Choroid plexus epithelial cell (primary cell): ENCODE data around the gene SYT8.
A peak's percentile ranks its signal among the peaks of the same experiment; 100 is the strongest.
"Not testable (repeated sequence)": the region's sequence is repeated elsewhere in the genome, so short reads cannot be mapped to it uniquely, and the experiment has no call there.

Source experiments
- DNase-seq: peaks from one replicate; pipeline ENCODE4 v3.0.0-alpha.2; 2010; ENCODE audit warnings: low read depth
- H3K4me3 ChIP-seq: 2 replicates; pipeline ENCODE4 v1.5.1; 2011; ENCODE audit warnings: low read depth, mild to moderate bottlenecking, control low read depth, low read length, moderate library complexity
- CTCF ChIP-seq: conservative IDR thresholded peaks from 2 replicates; pipeline ENCODE4 v1.5.1; 2011; ENCODE audit warnings: low read depth, mild to moderate bottlenecking, control low read depth, inconsistent platforms, low read length, moderate library complexity

SYT8 gene

GRCh38 chr11:1869427-1870325, 34.9 kb downstream of the SYT8 start:
- no peak for TF ChIP-seq CTCF
- no peak overlapping the region for H3K4me3 ChIP-seq
- DNase-seq, result no peak

DNA sequence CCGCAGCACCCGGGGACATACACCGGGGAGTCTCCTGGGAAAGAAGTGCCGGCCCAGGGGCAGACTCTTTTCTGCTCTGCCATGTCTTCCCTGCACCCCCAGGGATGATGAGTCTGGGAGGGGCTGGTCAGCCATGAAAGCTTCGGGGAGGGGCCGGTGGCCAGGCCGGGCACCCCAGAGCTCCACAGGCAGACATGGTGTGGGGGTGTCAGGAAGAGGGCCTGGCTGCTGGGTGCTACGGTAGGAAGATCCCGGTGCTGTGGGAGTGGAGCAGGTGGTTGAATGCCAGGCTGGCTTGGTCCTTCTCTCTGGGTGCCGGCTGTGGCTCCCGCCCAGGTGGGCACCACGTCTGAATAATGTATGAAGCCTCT, 35.5 kb downstream of the SYT8 start:
- H3K4me3 ChIP-seq, result no peak overlapping the region
- DNase-seq, result no peak
- TF ChIP-seq CTCF, result no peak

- TF ChIP-seq CTCF, result no peak
- H3K4me3 ChIP-seq, result no peak overlapping the region
- DNase-seq, result no peak
Observed at GRCh38 chr11:1870721-1871466, 36.1 kb downstream of the SYT8 start.

- no peak overlapping the region for H3K4me3 ChIP-seq
- DNase-seq, result no peak
- TF ChIP-seq CTCF, result no peak
Observed at GRCh38 chr11:1871531-1871930, 36.7 kb downstream of the SYT8 start.

DNA sequence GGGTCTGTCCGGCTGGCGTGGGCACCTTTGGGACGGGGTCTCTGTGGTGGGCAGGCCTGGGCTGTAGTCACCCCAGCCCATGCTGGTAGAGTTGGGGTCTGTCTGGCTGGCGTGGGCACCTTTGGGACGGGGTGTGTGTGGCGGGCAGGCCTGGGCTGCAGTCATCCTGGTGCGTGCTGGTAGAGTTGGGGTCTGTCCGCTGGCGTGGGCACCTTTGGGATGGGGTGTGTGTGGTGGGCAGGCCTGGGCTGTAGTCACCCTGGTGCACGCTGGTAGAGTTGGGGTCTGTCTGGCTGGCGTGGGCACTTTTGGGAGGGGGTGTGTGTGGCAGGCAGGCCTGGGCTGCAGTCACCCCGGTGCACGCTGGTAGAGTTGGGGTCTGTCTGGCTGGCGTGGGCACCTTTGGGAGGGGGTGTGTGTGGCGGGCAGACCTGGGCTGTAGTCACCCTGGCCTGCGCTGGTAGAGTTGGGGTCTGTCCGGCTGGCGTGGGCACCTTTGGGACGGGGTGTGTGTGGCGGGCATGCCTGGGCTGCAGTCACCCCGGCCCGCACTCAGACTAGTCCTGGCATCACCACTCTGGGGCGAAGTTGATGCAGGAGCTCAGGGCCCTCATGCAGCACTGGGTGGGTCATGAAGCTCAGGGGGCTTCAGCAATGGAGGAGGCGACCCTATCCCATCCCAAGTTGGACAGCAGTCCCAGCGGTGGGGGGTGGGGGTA, 37.6 kb downstream of the SYT8 start:
- H3K4me3 ChIP-seq, result no peak overlapping the region
- no peak for DNase-seq
- no peak for TF ChIP-seq CTCF

DNA sequence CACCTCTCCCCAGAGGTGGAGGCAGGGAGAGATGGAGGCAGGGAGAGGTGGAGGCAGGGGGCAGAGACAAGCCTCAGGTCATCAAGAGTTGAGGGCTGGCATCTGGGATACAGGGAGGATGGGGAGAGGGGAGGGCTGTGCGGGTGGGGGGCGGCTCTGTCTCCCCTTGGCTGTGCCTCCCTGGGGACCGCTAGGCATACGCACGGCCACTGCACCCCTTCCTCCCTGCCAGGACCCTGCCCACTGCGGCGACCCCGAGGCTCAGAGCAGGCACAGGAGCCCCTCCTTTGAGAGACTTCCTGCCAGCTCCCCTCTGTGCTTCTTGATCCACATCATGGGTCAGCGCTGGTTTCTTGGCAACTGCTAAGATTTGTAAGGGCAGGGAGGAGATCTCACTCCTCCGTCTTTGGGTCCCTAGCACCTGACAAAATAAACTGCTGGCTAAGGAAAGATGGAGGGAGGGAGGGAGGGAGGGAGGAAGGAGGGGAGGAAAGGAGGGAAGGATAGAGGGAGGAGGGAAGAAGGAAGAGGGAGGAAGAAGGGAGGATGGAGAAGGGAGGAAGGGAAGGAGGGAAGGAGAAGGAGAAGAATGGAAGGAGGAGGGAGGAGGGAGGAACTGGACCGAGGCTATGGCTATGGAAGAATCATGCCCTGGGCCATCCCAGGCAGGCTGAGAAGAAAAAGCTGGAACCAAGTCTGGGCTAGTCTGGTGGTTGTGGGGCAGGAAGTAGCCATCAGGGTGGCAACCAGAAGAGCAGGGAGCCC, 38.4 kb downstream of the SYT8 start:
- TF ChIP-seq CTCF, result no peak
- no peak overlapping the region for H3K4me3 ChIP-seq
- peak; percentile 54 for DNase-seq

- DNase-seq, result not testable (repeated sequence)
Observed at GRCh38 chr11:1873813-1874150, 39.0 kb downstream of the SYT8 start.

DNA sequence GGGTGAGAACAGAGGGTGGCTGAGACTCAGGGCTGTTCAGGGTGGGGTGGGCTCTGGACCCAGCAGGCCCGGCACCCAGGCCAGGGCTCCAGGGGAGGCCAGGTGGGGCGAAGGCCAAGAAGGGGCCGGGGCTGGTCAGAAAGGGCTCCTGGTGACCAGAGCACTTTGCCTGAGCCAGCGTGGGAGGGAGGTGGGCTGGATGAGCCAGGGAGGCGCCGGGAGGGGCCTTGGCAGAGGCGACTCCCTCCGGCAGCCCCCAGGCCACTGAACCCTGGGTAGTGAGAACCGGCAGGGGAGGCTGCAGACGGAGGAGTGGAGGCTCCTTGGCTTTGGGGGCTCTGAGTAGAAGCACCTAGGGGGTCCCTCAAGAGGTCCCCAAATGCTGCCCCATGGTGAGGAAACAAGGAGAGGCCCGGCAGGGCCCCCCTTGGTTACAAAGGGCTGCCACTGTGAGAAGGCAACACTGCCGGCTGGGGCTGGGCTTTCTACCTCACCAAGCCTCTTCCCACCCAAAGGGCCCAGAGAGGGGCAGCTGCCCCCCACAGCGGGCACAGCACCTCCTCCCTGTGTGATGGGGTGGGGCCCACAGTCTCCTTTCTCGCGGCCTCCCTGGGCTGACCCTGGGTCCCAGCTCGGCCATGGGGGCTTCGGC, 39.8 kb downstream of the SYT8 start:
- DNase-seq, result not testable (repeated sequence)

More at GRCh38 chr11:1873813-1874150, 39.0 kb downstream of the SYT8 start:
- not testable (repeated sequence) for H3K4me3 ChIP-seq

More for the DNA sequence above, 39.8 kb downstream of the SYT8 start:
- H3K4me3 ChIP-seq, result not testable (repeated sequence)
